ENCODE results near the gene B4GALNT3.

B4GALNT3 gene

GRCh38 chr12:552466-552865, 92.7 kb downstream of the B4GALNT3 start:
- in situ Hi-C loops (cut with HindIII; ENCODE audit: low sequenced_read_pairs): no loop called here

- in situ Hi-C loops (cut with HindIII; ENCODE audit: low sequenced_read_pairs): no loop called here
These were observed 93.7 kb downstream of the B4GALNT3 start for GRCh38 chr12:553216-554000.

GRCh38 chr12:554001-554285, 94.2 kb downstream of the B4GALNT3 start:
- in situ Hi-C loops (cut with HindIII; ENCODE audit: low sequenced_read_pairs): no loop called here

- in situ Hi-C loops (cut with HindIII; ENCODE audit: low sequenced_read_pairs): no loop called here
These were observed 96.8 kb downstream of the B4GALNT3 start for GRCh38 chr12:556498-556897.

GRCh38 chr12:558580-558979, 98.8 kb downstream of the B4GALNT3 start:
- in situ Hi-C loops (cut with HindIII; ENCODE audit: low sequenced_read_pairs): no loop called here

- in situ Hi-C loops (cut with HindIII; ENCODE audit: low sequenced_read_pairs): no loop called here
These were observed 99.6 kb downstream of the B4GALNT3 start for GRCh38 chr12:559208-559905.

GRCh38 chr12:559906-560455, 100.2 kb downstream of the B4GALNT3 start:
- in situ Hi-C loops (cut with HindIII; ENCODE audit: low sequenced_read_pairs): no loop called here

GRCh38 chr12:560691-561390, 101.1 kb downstream of the B4GALNT3 start:
- in situ Hi-C loops (cut with HindIII; ENCODE audit: low sequenced_read_pairs): no loop called here

- in situ Hi-C loops (cut with HindIII; ENCODE audit: low sequenced_read_pairs): no loop called here
These were observed 101.6 kb downstream of the B4GALNT3 start for GRCh38 chr12:561391-561705.

- in situ Hi-C loops (cut with HindIII; ENCODE audit: low sequenced_read_pairs): no loop called here
These were observed 102.3 kb downstream of the B4GALNT3 start for GRCh38 chr12:561908-562593.

GRCh38 chr12:562634-563033, 102.9 kb downstream of the B4GALNT3 start:
- in situ Hi-C loops (cut with HindIII; ENCODE audit: low sequenced_read_pairs): no loop called here

- in situ Hi-C loops (cut with HindIII; ENCODE audit: low sequenced_read_pairs): no loop called here
These were observed 103.6 kb downstream of the B4GALNT3 start for GRCh38 chr12:563250-563781.

- in situ Hi-C loops (cut with HindIII; ENCODE audit: low sequenced_read_pairs): no loop called here
These were observed 104.1 kb downstream of the B4GALNT3 start for GRCh38 chr12:563787-564298.

- in situ Hi-C loops (cut with HindIII; ENCODE audit: low sequenced_read_pairs): loop anchor here (5.0 kb wide), 2 partner anchors 52 to 252 kb away; no protein-coding TSS in a partner anchor
These were observed 105.4 kb downstream of the B4GALNT3 start for GRCh38 chr12:565161-565560.

GRCh38 chr12:565589-566105, 105.9 kb downstream of the B4GALNT3 start:
- in situ Hi-C loops (cut with HindIII; ENCODE audit: low sequenced_read_pairs): loop anchor here (5.0 kb wide), 2 partner anchors 52 to 252 kb away; no protein-coding TSS in a partner anchor

- in situ Hi-C loops (cut with HindIII; ENCODE audit: low sequenced_read_pairs): loop anchor here (5.0 kb wide), 2 partner anchors 49 to 249 kb away; no protein-coding TSS in a partner anchor
These were observed 108.7 kb downstream of the B4GALNT3 start for GRCh38 chr12:568486-568885.

- in situ Hi-C loops (cut with HindIII; ENCODE audit: low sequenced_read_pairs): loop anchor here (5.0 kb wide), 2 partner anchors 48 to 248 kb away; no protein-coding TSS in a partner anchor
These were observed 109.4 kb downstream of the B4GALNT3 start for GRCh38 chr12:569091-569676.

- in situ Hi-C loops (cut with HindIII; ENCODE audit: low sequenced_read_pairs): loop anchor here (5.0 kb wide), 2 partner anchors 47 to 247 kb away; no protein-coding TSS in a partner anchor
These were observed 110.2 kb downstream of the B4GALNT3 start for GRCh38 chr12:569803-570434.

- in situ Hi-C loops (cut with HindIII; ENCODE audit: low sequenced_read_pairs): no loop called here
These were observed 110.7 kb downstream of the B4GALNT3 start for GRCh38 chr12:570435-570920.

All from endothelial cell of hepatic sinusoid (primary cell).